HG03196 (cell line): ENCODE results near the gene IRF8.

Source experiments
- ATAC-seq: cut with Tn5 transposase; IDR thresholded peaks from one replicate; pipeline ENCODE4 v1.9.1; 2021; ENCODE audit not compliant: unreplicated experiment

Gene IRF8

DNA sequence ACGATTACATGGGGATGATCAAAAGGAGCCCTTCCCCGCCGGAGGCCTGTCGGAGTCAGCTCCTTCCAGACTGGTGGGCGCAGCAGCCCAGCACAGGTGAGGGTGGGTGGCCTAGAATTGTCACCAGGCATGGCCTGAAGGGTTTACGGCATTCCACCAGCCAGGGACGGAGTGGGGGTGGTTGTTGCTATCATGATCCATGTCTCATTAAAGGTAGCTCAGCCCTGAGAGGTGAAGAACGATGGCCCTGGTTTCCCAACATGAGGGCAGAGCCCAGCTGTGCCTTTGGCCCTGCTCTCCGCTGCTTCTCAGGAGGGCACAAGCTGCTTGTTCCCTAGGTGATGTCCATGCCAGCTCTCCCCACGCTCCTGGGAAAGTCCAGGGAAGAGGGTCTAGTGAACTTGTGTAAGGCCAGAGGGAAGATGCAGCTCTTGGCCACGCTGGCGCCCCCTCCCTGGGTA lies 14.2 kb downstream of the IRF8 start:
- ATAC-seq, result no peak

DNA sequence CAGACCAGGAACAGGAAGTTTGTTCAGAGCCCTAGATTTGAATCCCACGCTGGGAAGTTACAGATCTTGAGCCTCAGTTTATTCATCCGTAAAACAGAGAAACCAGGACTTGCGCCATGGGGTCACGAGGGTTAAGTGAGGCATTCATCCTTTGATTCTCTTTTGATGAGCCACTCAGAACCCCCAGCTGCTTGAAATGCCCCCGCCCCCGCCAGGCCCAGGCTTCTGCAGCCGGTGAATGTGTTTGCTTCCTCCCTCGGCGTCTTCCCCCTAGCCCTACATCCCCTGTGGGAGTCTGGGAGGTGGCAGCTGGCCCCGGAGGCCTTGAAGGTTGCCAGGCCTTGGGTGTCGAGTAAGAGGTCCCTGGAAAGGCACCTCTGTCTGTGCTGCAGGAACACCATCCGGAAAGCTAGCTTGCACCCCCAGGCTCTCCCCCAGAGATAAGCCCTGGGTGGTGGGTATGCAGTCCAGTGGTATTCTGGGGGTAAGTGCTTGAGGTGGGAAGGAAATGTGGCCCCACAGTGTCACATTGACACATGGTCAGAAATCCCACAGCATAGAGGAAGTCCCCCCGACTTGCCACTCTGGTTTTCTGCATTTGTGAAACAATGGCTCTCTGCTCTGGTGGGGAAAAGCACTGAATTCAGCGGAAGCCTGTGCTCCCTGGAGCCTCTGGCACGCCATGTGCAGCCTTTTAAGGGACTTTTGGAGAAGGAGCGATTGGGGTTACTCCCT lies 14.9 kb downstream of the IRF8 start:
- ATAC-seq, result no peak

DNA sequence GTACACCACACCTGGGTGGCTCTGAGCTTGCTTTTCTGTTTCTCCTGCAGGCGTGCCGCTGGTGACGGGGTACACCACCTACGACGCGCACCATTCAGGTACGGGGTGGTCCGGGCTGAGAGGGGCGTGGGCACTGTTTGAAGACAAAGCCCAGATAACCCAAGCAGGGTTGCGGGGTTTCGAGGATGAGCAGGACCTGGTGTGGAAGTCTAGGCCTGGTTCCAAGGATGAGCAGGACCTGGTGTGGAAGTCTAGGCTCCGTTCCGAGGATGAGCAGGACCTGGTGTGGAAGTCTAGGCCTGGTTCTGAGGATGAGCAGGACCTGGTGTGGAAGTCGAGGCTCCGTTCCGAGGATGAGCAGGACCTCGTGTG lies 15.4 kb downstream of the IRF8 start:
- no peak for ATAC-seq

DNA sequence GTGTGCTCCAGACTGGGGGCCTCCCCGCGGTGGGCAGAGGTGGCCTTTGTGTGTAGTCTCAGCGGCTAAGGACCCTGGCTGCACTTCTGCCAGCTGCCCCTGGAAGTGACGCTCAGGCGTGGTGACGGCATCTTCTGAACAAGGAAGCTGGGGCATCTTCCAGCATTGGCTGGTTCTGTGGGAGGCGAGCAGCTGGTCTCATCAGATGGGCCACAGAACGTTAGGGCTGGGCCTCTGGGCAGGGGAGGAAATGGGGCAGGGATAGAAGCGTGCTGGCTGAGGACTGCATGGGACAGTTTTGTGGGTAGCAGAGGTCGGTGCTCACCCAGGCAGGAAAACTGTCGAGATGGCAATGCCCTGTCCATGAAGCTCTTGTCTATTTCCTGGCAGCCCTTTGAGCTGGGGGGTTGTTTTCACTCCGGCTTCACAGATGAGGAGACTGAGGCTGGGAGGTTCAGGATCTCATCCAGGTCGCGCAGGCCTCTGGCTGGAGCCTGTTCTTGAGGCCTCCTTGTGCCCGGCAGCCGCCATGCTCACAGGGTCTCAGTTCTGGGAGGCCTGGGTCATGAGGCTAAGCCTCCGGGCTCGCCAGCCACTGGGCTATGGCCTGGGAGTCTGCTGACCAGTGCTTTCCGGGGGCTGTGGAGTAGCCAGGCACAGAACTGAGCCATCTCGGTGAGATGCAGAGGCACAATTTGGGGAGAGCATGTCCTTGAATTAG lies 16.3 kb downstream of the IRF8 start:
- no peak for ATAC-seq

DNA sequence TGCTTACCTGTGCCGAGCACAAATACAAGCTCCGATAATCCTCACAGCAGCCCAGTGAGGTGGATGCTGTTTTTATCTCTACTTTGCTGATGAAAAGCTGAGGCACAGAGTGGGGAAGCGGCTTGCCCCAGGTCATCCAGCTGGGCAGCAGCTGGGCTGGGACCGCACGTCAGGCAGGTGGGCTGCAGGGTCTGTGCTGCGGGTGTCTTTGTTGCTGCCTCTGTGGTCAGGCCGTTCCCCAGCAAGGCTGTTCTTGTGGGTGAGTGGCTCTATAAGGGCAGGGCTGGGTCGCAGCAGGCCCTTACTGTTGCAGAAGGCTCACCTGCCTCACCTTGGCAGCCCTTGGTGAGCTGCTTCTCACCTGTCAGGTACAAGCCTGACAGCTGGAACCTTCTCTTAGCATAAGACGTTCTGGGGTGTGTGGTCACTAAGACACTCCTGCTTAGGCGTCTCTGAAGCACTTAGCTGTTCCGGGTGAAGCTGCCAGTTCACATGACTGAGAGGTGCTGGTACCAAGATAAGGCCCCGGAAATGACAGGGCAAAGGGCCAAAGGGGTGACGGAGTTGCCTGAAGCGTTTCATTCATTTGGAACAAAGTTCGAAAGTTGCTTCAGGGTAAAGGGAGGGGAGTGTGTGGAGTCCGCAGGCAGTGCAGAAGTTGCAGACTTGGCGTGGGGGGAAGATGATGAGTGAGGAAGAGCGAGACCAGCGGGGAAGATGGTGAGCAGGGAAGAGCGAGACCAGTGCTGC lies 17.4 kb downstream of the IRF8 start:
- no peak for ATAC-seq

DNA sequence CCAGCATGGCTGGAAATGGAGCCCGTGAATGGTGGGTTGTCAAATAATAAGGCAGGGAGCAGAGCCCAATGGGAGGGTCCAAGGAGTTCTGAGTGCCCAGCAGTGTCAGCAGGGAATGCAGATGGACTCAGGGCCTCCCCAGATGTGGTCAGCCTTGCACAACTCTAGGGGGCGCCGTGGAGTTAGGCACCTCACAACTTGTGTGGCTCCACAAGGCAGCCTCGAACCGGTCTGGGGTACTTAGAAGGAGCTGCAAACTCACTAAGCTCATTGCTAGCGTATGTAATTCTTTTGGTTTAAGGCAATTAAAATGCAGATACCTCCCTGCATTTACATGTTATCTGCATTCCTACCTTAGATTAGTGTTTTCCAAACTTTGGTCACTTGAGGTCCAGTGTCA lies 18.1 kb downstream of the IRF8 start:
- no peak for ATAC-seq

DNA sequence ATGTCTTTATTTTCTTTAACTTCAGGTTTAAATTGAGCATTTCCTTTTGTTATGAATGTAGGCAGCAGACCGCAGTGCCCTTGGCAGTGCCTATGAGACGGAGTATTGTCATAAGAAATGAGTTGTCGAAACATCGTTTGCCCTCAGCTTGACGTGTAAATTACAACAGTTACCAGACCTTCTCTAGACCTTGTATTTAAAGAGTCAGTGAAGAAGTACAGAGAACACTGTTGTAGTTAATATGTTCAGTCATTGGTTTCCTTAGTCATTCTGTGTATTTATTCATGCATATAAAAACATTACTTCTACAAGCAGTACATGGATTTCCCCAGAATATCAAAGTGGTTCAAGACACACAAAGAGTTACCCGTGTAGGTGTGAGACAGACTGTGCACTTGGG lies 19.0 kb downstream of the IRF8 start:
- ATAC-seq, result peak; percentile 58

DNA sequence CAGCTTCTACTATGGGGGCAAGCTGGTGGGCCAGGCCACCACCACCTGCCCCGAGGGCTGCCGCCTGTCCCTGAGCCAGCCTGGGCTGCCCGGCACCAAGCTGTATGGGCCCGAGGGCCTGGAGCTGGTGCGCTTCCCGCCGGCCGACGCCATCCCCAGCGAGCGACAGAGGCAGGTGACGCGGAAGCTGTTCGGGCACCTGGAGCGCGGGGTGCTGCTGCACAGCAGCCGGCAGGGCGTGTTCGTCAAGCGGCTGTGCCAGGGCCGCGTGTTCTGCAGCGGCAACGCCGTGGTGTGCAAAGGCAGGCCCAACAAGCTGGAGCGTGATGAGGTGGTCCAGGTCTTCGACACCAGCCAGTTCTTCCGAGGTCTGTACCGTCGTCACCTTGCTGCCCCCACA lies 19.5 kb downstream of the IRF8 start:
- ATAC-seq, result no peak

DNA sequence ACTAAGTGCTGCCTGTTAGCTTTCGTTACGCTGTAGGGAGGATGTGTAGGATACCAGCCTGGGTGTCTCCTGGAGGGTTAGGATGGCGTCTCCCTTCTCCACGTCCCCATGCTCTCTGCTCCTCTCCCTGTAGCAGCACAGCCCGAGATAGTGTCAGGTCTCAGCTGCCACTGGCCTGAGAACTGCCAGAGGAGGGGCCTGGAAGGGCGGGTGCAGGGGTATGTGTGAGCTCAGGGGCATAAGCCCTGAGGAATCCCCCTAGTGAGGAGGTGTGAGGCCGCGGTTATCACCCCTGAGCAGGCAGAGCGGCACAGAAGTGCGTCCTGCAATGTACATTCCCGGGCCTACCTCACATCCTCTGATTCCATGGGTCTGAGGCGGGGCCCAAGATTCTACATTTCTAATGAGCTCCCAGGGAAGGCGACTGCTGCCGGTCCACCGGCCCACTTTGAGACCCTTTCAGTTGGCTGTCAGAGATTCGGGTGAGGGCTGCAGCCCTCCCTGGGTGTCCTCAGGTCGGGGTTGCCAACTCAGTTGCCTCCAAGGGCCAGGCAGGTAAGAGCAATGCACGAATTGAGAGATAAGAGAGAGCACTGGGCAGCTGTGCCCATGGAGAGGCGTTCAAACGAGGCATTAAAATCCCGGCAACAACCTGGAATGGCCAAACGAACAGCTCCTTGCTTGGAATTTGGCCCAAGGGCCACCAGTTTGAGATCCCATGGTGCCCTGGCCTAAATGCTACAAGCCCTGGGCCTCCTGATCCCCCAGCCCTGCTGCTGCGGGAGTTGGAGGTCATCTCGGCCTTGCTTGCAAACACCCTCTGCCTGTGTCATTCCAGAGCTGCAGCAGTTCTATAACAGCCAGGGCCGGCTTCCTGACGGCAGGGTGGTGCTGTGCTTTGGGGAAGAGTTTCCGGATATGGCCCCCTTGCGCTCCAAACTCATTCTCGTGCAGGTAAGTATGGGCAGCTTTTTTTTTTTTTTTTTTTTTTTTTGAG lies 20.6 kb downstream of the IRF8 start:
- ATAC-seq, result no peak

DNA sequence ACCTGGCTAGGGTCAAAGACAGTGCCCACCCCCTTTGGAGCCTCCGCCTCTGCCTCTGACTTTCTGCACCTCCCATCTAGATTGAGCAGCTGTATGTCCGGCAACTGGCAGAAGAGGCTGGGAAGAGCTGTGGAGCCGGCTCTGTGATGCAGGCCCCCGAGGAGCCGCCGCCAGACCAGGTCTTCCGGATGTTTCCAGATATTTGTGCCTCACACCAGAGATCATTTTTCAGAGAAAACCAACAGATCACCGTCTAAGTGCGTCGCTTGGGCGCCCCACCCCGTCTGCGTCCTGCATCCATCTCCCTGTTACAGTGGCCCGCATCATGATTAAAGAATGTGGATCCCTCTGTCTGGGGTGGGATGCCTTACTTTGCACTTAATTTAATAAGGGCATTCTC lies 22.1 kb downstream of the IRF8 start:
- no peak for ATAC-seq

DNA sequence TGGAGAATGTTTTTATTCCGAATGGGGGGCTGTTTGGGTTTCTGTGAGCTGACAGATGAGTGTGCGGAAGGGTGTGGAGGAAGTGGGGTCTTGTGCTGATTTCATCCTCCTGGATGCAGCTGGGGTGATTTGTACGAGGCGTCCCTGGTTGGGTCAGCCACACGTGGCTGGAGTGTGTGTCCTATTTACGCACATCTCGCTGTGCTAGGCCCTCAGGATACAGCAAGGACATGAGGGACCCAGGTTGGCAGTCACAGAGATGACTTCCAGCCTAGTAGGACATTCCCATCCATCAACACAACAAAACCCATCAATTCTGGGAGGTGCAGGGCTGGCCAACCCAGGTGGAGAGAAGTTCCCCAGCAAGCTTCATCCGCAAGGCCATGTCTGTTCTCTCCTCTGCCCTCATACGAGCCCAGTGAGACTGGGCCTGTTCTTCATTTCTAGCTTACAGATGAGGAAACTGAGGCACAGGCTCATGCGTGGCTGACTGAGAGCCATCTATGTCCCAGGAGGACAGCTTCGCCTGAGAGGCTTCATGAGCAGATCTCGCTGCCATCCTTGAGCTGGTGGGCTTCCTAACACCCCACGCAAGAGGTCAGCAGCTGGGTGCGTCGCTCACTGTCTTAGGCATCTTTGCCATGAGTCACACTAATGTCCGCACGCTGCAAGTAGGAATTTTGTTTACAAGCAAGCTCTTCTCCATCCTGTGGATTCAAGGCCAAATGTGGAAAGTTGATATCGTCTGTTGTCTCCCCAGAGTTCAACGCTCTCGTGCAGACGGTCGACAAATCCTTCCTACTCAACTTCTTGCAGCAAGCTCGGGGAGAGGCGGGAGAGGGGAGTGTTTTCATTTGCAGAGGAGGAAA lies 24.4 kb downstream of the IRF8 start:
- no peak for ATAC-seq

DNA sequence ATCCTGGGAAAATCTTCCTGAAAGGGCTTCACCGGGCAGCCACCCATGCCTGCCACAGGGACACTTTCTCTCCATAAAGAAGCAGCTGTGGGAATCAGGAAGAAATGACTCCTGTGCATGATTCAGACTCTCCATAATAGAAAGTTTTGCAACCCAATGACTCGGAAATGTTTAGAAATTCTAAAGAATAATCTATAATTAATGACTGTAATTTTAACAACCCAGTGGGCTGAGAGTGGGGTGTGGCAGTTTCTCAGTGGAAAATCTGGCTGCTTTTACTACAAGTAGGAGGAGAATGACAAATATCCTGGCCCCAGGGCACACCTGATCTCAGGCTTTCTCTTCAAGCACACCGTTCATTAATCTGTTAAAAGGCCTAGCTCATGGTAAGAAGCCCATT lies 25.7 kb downstream of the IRF8 start:
- ATAC-seq, result no peak

DNA sequence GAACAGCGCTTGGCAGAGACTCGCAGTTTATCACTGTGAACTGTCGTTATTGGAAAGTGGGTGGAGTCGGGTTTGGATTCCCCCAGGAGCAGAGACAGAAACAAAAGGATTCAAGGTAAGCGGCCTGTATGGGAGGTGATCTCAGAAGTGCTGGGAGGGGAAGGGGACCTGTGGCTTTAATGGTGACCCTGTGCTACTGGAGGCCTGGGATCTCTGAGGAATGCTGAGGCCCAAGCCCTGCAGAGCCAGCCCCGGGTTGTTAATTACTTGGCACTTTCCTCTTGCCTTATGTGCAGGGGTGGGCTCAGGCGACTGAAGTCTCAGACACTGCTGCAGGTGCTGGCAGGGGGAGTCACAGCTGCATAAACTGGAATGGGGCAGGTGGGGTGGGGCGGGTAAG lies 27.4 kb downstream of the IRF8 start:
- ATAC-seq, result no peak

DNA sequence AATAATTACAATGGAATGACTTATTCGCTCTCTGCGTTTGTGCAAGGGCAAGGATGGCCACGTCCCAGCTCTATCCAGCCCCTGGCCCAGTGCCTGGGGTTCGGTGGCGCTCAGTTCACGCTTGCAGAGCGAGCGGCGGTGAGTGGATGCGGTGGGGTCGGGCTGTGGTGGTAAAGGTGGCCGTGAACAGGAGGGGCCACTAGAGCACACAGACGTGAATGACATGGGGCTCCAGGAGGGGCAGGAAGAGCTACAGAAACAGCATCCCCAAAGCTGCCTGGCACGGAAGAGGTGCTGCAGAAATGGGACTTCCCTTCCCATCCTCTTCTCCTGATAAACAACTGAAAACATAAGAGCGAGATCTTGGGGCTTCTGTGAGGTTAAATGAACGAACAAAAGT lies 28.4 kb downstream of the IRF8 start:
- ATAC-seq, result no peak

DNA sequence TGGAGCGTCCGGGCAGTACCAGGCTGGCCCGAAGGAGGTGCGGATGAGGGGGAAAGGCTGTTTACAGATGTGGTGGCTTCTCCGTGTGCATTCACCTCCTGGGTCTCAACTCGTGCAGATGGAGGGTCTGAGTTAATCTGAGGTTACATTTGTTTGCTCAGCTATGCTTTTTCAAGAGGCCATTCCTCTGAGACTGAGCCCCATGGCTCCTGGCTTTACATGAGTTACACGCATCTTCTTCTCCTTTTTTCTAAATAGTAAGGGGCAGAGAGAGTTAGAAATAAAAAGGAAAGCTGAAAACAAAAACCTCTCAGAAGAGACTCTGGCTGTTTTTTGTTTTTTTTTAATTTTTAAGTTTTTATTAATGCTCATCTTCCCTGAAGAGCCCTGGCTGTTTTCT lies 29.0 kb downstream of the IRF8 start:
- no peak for ATAC-seq

DNA sequence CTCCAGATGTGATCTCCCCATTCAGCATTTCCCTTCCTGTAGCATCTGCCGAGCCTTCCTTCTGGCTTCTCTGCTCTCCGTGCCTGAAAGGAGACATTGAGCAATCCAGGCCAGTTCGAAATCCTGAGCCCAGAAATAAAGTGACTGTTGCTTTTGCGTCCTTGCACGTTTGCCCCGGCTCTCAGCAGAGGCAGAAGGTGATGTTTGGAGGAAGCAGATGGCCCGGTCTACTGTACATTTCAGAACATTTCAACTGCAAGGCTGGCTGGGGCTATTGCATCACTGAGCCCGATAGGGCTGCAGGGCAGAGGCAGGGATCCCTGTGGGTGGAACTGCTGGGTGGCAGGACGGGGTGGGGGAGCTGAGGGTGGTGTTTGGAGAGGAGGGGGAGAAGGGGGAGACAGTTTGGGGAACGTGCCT lies 29.4 kb downstream of the IRF8 start:
- ATAC-seq, result no peak

DNA sequence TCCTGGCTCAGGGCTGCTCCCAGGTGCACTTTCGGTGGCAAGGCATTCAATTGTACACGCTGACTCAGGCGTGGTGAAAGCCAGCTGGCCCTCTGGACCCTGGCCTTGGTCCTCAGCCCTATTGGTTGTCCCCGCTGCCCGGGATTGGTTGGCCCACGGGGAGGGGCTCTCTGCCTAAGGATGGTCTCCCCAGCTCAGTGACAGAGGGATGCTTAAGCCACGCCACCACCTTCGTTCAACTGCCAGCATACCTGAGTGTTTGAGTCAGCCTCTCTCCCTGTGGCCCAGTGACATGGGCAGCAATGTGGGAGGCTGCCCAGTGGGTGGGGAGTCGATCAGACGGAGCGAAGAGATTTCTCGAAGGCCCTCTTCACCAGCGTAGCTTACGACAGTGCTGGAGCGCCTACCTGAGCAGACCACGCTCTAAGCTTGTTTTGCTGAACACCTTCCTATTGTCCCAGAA lies 30.3 kb downstream of the IRF8 start:
- no peak for ATAC-seq

DNA sequence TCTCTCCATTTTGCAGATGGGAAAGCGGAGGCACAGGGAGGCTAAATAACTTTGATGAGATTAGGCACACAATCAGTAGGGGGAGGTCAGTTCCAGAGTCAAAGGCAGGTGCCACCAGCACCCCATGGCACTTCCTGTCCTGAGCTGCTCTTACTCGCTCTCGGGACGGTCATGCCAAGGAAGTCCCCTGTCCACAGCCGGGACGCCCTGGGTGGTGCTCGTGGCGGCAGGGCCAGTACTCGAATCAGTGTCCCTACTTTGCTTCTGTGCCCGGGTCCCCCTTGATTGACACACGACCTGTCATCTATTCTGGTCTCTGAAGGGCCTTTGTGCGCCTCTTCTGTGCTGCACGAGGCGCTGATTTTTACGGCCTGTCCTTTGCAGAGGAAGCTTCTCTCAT lies 31.3 kb downstream of the IRF8 start:
- ATAC-seq, result no peak

DNA sequence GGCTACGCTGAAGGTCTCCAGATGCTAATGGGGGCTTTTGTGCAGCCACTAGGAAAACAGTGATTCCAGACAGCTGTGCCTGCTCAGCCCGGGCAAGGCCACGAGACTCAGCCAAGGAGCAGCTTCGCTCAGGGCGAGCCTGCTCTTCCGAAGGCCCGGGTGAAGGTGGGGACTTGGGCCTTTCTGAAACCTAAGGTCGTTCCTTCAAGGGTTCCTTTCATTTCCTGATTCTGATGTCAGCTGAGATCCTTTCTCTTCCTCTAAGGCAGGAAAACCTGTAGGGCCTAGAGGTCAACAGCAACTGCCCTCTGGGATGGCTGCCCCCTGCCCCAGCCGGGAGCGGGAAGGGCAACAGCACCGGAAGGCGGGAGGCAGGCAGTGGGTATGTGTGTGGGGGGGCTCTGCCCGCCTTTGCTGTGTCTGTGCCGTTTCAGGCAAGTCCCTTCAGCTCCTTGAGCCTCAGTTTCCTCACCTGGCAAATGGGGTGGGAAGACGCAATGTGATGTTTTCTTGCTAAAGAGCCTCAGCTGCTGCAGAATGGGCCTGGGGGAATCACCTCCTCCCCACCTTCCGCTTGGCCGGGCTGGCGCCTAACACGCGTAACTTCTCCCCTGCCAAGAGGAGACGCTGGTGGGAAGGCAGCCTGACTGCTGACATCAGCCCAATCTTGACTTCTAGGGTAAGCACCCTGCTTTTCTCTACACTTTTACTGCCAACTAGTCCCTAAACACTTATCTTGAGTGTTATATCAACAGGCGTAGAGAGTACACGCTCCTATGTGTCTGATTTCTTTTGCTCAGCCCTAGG lies 32.8 kb downstream of the IRF8 start:
- no peak for ATAC-seq
